Epithelial cell of proximal tubule (primary cell): ENCODE measurements around the gene ANKRD7. TPM values are rescaled to one million over a fixed set of nuclear protein-coding genes. Genes with fewer than 3 reads are reported as not detected.
A peak's percentile ranks its signal among the peaks of the same experiment; 100 is the strongest.

Experiments used
- DNase-seq: peaks from one replicate; pipeline ENCODE4 v3.0.0-alpha.2; 2011; ENCODE audit warnings: low read depth
- H3K4me3 ChIP-seq: 2 replicates; pipeline ENCODE4 v1.5.1; 2011; ENCODE audit warnings: low read depth, mild to moderate bottlenecking, low read length
- CTCF ChIP-seq: conservative IDR thresholded peaks from 2 replicates; pipeline ENCODE4 v1.5.1; 2012; ENCODE audit warnings: low read depth, mild to moderate bottlenecking, low read length
- total RNA-seq: library from RNA; depleted of rRNA; stranded (reverse); fragments of >200 nt; gene quantifications from 2 replicates; pipeline ENCODE4 v1.2.3, GENCODE V29; 2015

ANKRD7 gene
- total RNA-seq, 1 donor from 2014 or later: 0.69 TPM

- no peak for TF ChIP-seq CTCF
- DNase-seq: no peak
- peak overlapping the region; percentile 74 for H3K4me3 ChIP-seq
These were observed 40.0 kb upstream of the ANKRD7 start for GRCh38 chr7:118184565-118184940.

GRCh38 chr7:118185163-118185860 is 39.2 kb upstream of the ANKRD7 start:
- H3K4me3 ChIP-seq: peak overlapping the region; percentile 74
- DNase-seq: no peak
- TF ChIP-seq CTCF: no peak

GRCh38 chr7:118186501-118186900 is 38.0 kb upstream of the ANKRD7 start:
- no peak for DNase-seq
- H3K4me3 ChIP-seq: no peak overlapping the region

GRCh38 chr7:118194571-118194970 is 29.9 kb upstream of the ANKRD7 start:
- no peak for TF ChIP-seq CTCF
- DNase-seq: no peak
- no peak overlapping the region for H3K4me3 ChIP-seq

More at GRCh38 chr7:118186501-118186900, 38.0 kb upstream of the ANKRD7 start:
- no peak for TF ChIP-seq CTCF

GRCh38 chr7:118195837-118196474 is 28.5 kb upstream of the ANKRD7 start:
- no peak for DNase-seq
- peak; percentile 84 for TF ChIP-seq CTCF

GRCh38 chr7:118202061-118202460 is 22.4 kb upstream of the ANKRD7 start:
- DNase-seq: no peak
- no peak overlapping the region for H3K4me3 ChIP-seq
- TF ChIP-seq CTCF: no peak

More at GRCh38 chr7:118195837-118196474, 28.5 kb upstream of the ANKRD7 start:
- H3K4me3 ChIP-seq: no peak overlapping the region
